GM21381 (cell line): Measurements from ENCODE around the gene RLIM.
A peak's percentile ranks its signal among the peaks of the same experiment; 100 is the strongest.

Experiments
- ATAC-seq: cut with Tn5 transposase; IDR thresholded peaks from one replicate; pipeline ENCODE4 v1.9.1; 2021; ENCODE audit warnings: mild to moderate bottlenecking, moderate library complexity; ENCODE audit not compliant: unreplicated experiment

RLIM gene

DNA sequence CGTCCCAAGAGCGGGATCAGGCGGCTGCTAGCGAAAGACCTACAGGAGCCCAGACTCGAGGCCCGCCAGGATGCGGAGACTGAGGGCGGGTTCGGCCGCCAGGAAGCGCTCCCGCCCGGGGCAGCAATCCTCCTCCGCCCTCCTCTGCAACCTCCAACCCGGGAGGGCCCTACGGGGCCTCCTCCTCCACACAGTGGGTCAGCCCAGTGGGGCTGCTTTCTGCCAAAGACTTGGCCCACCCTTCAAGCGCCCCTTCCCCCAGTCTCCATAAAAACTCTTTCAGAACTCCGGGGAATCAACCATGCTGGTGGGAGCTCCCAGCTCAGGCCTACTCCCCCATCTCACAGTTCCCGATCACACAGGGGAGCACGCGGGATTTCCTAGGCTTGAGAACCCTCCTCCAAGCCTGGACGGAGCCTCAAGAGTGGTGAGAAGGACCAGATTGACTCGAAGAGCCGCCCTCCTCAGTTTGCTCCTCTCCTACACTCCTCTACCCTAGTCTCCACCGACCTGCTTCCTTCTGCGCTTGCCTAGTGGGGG is 77.5 kb downstream of the RLIM start:
- peak; percentile 16 for ATAC-seq

DNA sequence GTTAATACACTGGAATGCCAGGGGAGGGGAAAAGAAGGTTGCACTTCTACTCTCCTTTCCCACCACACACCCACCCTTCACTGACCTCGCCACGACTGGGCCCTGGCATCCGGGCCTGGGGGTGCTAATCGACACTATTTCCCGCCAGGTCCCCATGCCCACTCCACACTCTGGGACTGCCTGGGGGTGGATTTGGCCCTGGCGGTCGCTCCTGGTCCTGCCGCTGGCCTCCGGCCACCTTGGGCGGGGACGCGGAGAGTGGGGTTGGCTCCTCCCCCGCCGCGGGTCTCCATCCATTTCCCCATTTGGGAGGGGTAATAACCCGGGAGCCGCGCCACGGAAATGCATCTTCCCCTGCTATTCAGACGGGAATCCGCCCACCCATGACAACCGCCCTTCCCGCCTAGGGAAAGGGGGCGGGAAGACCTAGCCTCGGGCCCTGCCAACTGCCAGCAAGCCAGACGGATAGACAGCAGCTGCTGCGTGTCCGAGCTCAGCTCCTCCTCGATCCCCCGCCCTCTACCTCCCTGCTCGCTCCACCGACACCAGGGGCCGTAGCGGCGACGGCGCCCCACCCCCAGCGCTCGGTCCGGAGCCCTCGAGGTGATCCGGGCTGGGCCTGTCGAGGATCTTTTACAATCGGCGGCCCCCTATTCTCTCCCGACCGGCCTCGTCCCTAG is 78.1 kb downstream of the RLIM start:
- peak; percentile 68 for ATAC-seq

DNA sequence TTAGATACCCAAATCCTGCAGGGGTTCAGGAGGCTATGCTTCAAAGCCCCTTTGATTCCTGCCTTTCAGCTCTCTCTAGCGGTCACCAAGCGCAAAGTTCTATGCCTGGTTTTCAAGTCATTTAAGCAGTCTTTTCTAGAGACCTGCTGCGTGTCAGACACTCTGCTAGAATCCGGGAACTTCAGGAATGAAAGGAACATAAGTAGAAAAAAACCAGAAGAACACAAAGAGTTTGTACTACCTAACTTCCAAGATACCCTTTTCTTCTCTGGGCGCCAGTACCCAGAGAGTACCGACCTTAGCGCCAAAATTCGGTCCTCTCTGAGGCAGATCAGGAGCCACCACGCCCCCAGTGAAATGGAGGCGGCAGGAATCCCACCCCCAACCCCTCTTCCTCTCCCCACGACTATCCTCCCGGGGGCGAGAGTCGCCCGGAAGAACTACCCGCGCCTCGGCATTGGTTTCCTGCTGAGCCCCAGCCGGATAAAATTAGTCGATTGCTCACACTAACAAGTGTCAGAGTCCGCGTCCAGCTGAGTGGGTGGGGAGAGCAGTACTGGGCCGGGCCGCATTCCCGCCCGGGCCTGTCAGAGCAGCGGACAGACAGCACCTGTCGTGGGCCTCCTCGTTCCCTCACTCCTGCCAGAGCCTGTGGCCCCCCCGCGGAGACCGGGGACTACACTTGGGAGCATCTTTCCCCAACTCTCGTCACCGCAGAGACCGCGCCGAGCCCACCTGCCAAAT is 78.8 kb downstream of the RLIM start:
- no peak for ATAC-seq
